ENCODE data around the gene HAUS2. TPM values are rescaled to one million over a fixed set of nuclear protein-coding genes. Genes with fewer than 3 reads are reported as not detected.
A peak's percentile ranks its signal among the peaks of the same experiment; 100 is the strongest.

The HAUS2 gene
- total and polyA plus RNA-seq, 10 donors: 6.7 to 33.7 (median 16.8) TPM

DNA sequence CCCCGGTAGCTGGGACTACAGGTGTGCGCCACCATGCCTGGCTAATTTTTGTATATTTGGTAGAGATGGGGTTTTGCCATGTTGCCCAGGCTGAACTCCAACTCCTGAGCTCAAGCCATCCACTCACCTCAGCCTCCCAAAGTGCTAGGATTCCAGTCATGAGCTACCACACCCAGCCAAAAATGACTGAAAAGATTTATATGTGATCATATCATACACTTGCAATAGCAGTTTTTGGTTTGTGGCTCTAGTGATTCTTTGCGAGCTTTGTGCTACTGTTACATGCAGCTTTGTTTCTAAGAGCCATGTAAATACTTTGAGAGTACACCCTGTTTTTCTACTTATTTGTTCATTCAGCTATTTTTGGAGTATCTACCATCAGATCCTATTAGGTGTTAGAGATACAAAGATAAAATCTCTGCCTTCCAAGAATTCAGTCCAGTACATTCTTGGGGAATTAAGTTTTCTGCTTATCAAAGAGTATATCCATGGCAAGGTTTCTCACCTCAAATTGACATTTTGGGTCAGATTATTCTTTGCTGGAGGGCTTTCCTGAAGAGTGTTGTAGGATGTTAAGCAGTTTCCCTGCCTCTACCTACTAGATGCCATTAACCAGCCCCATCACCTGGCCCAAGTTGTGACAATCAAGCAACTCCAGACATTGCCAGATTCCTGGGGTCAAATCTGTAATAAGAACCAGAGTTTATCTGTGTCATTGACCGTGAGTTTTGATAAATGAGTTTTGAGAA lies 38.2 kb upstream of the HAUS2 start:
- Histone ChIP-seq H3K4me3 (peak overlapping the region in 3 of 8 donors; percentile 2 to 50 (median 21)), H3K27ac (peak overlapping the region in 7 of 8 donors; percentile 67 to 86 (median 81)), H3K36me3 (peaks cover 0 to 63% (median 23%) of the 10 kb centered on the region in 6 donors), H3K4me1 (peaks cover 6 to 67% (median 39%) of the 10 kb centered on the region in 6 donors), H3K27me3 (replicated peaks in 1 of 7) (no peaks in the 10 kb centered on the region), H3K9me3 (no peaks in the 10 kb centered on the region)
- intact Hi-C loops (cut with DNase I; ENCODE audit: low total_unique reads): no loop called here
- 79 to 88% (median 84%) methylated on average over 4 of the region's 4 CpGs for WGBS, 5 donors
- DNase-seq: no peak
- TF ChIP-seq, protein P1, sequence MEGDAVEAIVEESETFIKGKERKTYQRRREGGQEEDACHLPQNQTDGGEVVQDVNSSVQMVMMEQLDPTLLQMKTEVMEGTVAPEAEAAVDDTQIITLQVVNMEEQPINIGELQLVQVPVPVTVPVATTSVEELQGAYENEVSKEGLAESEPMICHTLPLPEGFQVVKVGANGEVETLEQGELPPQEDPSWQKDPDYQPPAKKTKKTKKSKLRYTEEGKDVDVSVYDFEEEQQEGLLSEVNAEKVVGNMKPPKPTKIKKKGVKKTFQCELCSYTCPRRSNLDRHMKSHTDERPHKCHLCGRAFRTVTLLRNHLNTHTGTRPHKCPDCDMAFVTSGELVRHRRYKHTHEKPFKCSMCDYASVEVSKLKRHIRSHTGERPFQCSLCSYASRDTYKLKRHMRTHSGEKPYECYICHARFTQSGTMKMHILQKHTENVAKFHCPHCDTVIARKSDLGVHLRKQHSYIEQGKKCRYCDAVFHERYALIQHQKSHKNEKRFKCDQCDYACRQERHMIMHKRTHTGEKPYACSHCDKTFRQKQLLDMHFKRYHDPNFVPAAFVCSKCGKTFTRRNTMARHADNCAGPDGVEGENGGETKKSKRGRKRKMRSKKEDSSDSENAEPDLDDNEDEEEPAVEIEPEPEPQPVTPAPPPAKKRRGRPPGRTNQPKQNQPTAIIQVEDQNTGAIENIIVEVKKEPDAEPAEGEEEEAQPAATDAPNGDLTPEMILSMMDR (IDR thresholded peaks at IDR 0.05 in 8 of 11, conservative IDR thresholded peaks at IDR 0.05 in 3 of 11): no peak
- no peak for TF ChIP-seq POLR2AphosphoS5 (IDR thresholded peaks at IDR 0.05)
- TF ChIP-seq POLR2A (IDR thresholded peaks at IDR 0.05): no peak

DNA sequence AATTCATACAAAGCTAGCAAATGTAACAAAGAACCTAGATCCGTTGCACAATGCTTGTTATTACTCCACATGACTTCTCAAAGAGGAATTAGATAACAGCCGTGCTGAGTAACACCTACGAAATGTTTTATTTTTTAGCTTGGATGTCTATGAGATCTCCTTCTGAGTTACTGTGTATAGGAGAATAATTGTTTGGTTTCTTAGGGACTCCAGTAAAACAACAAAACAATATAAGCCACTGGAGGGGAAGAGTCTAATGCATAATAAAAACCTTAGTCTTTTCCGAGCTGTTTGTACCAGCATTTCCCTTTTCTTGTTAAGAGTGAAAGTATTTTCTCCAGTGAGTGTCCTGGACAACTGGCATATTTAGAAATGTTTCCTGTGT lies 37.6 kb upstream of the HAUS2 start:
- DNase-seq: no peak
- peaks cover 0 to 63% (median 28%) of the 10 kb centered on the region in 6 donors for H3K36me3 ChIP-seq
- H3K27ac ChIP-seq: peak overlapping the region; percentile 37 to 86 (median 79)
- TF ChIP-seq, protein P1 (IDR thresholded peaks at IDR 0.05 in 8 of 11, conservative IDR thresholded peaks at IDR 0.05 in 3 of 11): no peak
- no peak for TF ChIP-seq POLR2AphosphoS5 (IDR thresholded peaks at IDR 0.05)
- TF ChIP-seq POLR2A (IDR thresholded peaks at IDR 0.05): no peak
- intact Hi-C loops (cut with DNase I; ENCODE audit: low total_unique reads): no loop called here
- 25 to 44% (median 32%) methylated on average over 4 of the region's 4 CpGs for WGBS, 5 donors
- no peaks in the 10 kb centered on the region for H3K27me3 ChIP-seq (replicated peaks in 1 of 7)
- peak overlapping the region in 3 of 8 donors; percentile 2 to 50 (median 21) for H3K4me3 ChIP-seq
- peaks cover 6 to 62% (median 36%) of the 10 kb centered on the region in 6 donors for H3K4me1 ChIP-seq
- H3K9me3 ChIP-seq: no peaks in the 10 kb centered on the region

DNA sequence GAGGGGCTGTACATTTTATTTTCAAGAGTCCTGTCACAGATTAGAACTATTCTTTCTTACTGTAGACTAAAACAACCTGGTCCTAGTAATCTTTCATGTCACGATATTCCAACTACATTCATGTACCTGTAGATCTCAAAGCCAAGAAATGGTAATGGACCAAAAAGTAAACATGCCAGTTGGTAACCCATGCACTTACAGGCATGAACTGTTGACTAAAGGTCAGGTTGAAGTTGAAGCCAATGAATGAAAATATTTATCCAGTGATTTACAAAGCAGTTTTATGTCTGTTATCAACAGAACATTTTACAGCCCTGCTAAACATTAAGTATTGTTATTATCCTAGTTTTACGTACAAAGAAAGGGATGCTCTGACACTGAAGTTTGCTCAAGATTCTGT lies 25.3 kb upstream of the HAUS2 start:
- H3K36me3 ChIP-seq: peaks cover 0 to 100% (median 53%) of the 10 kb centered on the region in 6 donors
- intact Hi-C loops (cut with DNase I; ENCODE audit: low total_unique reads): no loop called here
- no peak overlapping the region for H3K4me3 ChIP-seq
- no peaks in the 10 kb centered on the region for H3K4me1 ChIP-seq
- H3K27ac ChIP-seq: no peak overlapping the region
- H3K9me3 ChIP-seq: no peaks in the 10 kb centered on the region
- no peak for DNase-seq
- TF ChIP-seq, protein P1 (IDR thresholded peaks at IDR 0.05 in 8 of 11, conservative IDR thresholded peaks at IDR 0.05 in 3 of 11): no peak
- no peak for TF ChIP-seq POLR2AphosphoS5 (IDR thresholded peaks at IDR 0.05)
- TF ChIP-seq POLR2A (IDR thresholded peaks at IDR 0.05): no peak
- no peaks in the 10 kb centered on the region for H3K27me3 ChIP-seq (replicated peaks in 1 of 7)
- 75 to 98% (median 93%) methylated on average over 2 of the region's 2 CpGs for WGBS, 5 donors

DNA sequence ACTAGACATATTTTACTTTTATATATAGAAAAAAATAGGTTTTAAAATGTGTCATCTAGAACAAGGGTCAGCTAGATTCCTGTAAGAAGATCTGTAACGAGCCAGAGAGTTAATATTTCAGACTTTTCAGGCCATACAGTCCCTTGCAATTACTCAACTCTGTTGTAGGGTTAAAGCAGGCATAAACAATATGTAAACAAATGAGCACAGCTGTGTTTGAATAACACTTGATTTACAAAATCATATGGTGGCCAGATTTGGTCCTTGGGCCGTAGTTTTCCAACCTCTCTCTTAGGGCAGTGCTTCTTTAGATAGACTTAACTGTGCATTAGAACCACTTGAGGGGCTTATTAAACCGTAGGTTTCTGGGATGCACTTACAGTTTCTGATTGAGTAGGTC lies 19.7 kb upstream of the HAUS2 start:
- peaks cover 0 to 100% (median 59%) of the 10 kb centered on the region in 6 donors for H3K36me3 ChIP-seq
- intact Hi-C loops (cut with DNase I; ENCODE audit: low total_unique reads): no loop called here

More for the DNA sequence above, 19.7 kb upstream of the HAUS2 start:
- TF ChIP-seq, protein P1 (IDR thresholded peaks at IDR 0.05 in 8 of 11, conservative IDR thresholded peaks at IDR 0.05 in 3 of 11): no peak
- TF ChIP-seq POLR2A (IDR thresholded peaks at IDR 0.05): no peak
- TF ChIP-seq POLR2AphosphoS5 (IDR thresholded peaks at IDR 0.05): no peak
- whole genome bisulfite sequencing, 5 donors: 95 to 97% (median 96%) methylated on average over 3 of the region's 3 CpGs
- Histone ChIP-seq H3K4me3 (no peak overlapping the region), H3K27ac (no peak overlapping the region), H3K27me3 (replicated peaks in 1 of 7) (no peaks in the 10 kb centered on the region), H3K4me1 (no peaks in the 10 kb centered on the region), H3K9me3 (no peaks in the 10 kb centered on the region)
- no peak for DNase-seq
